Kidney (tissue), 14 donors: ENCODE measurements around the gene TPSG1. TPM values are rescaled to one million over a fixed set of nuclear protein-coding genes. Genes with fewer than 3 reads are reported as not detected.

Experiments
- DNase-seq, 5 donors: peaks; one replicate each; pipeline ENCODE4 v3.0.0-alpha.2; 2013 to 2020
- FAIRE-seq: peaks from 2 replicates; lab custom pipeline; 2012; peaks lifted over from hg19 to GRCh38; lab: Jason Lieb, UNC
- H3K27ac ChIP-seq, 2 donors: one replicate each; pipeline ENCODE4 v1.7.0; 2013; ENCODE audit warnings: low read depth in 2 of 2, low read length in 2 of 2, inconsistent platforms in 1 of 2
- H3K27me3 ChIP-seq: one replicate; pipeline ENCODE4 v1.7.1; 2013; ENCODE audit warnings: low read length, inconsistent platforms; ENCODE audit not compliant: control insufficient read depth, insufficient read depth
- H3K36me3 ChIP-seq, 3 donors: one replicate each; pipeline versions ENCODE4 v1.7.0 to v1.7.1; 2013; ENCODE audit warnings: low read length in 3 of 3, control low read depth in 1 of 3, inconsistent platforms in 1 of 3; ENCODE audit not compliant: insufficient read depth in 3 of 3, control insufficient read depth in 2 of 3
- H3K4me1 ChIP-seq, 3 donors: one replicate each; pipeline versions ENCODE4 v1.7.0 to v1.7.1; 2013; ENCODE audit warnings: low read length in 3 of 3, inconsistent platforms in 1 of 3, low read depth in 1 of 3; ENCODE audit not compliant: control insufficient read depth in 2 of 3, insufficient read depth in 2 of 3
- H3K4me3 ChIP-seq, 3 donors: one replicate each; pipeline versions ENCODE4 v1.7.0 to v1.8.1; 2013; ENCODE audit warnings: low read length in 3 of 3, control low read depth in 1 of 3, inconsistent platforms in 1 of 3
- H3K9ac ChIP-seq, 3 donors: one replicate each; pipeline versions ENCODE4 v1.7.0 to v1.7.1; 2013; ENCODE audit warnings: low read length in 3 of 3, control low read depth in 1 of 3, inconsistent platforms in 1 of 3
- H3K9me3 ChIP-seq, 3 donors: one replicate each; pipeline versions ENCODE4 v1.7.0 to v1.7.1; 2013; ENCODE audit warnings: low read length in 3 of 3, control low read depth in 1 of 3, inconsistent platforms in 1 of 3; ENCODE audit not compliant: control insufficient read depth in 2 of 3, insufficient read depth in 1 of 3
- CTCF ChIP-seq: IDR thresholded peaks from 3 replicates; pipeline ENCODE4 v1.5.1; 2012; ENCODE audit warnings: mild to moderate bottlenecking, moderate library complexity, borderline replicate concordance; ENCODE audit not compliant: insufficient read depth; ENCODE audit errors: extremely low read depth
- intact Hi-C: fragments of 100-400 bp; cut with DNase I; formaldehyde crosslinking; loops from one replicate; pipeline ENCODE4 v1.11.1; 2022
- polyA plus RNA-seq: library from polyadenylated mRNA; stranded (reverse); fragments of 350-450 nt; fragmentation: Illumina TruSeq; extraction: RNeasy Lipid Tissue Mini Kit (QIAGEN cat#74804); gene quantifications from one replicate; pipeline ENCODE4 v1.2.3, GENCODE V29; 2014; ENCODE audit warnings: low read depth, low replicate concordance; ENCODE audit not compliant: insufficient read depth
- total RNA-seq: library from RNA; stranded (reverse); fragmentation: NEBNext Ultra II Directional; extraction: Animal tissue kit (Norgen Biotek cat#: 25700); gene quantifications from one replicate; pipeline ENCODE4 v1.2.1, GENCODE V29; 2021
- donor health status: control.
- donor health status: control.
- donor health status: control.
- donor health status: control.
- donor health status: control.
- donor health status: DM: yes; HTN: yes; CAD: no.
- donor health status: Normal renal cell carcinoma (clear cell type).

Gene TPSG1
- total and polyA plus RNA-seq, 2 donors from 2014 or later = 0.86 to 3.4 TPM

- Histone ChIP-seq H3K9ac (no peak overlapping the region), H3K27me3 (no peaks in the 10 kb centered on the region), H3K9me3 (no peaks in the 10 kb centered on the region), H3K4me1 (peaks cover 0 to 30% (median 21%) of the 10 kb centered on the region in 3 donors), H3K36me3 (no peaks in the 10 kb centered on the region), H3K4me3 (peak overlapping the region in 2 of 3 donors; percentile 55 to 75), H3K27ac (peak overlapping the region; percentile 30 to 43)
- FAIRE-seq (no peak), DNase-seq (peak in 2 of 5 donors; percentile 16 to 47)
- TF ChIP-seq CTCF = no peak
- intact Hi-C loops = no loop called here
Observed at GRCh38 chr16:1184156-1184868, 40.8 kb downstream of the TPSG1 start.

GRCh38 chr16:1182950-1183907, 41.8 kb downstream of the TPSG1 start:
- Histone ChIP-seq H3K9ac (no peak overlapping the region), H3K4me1 (peaks cover 0 to 30% (median 21%) of the 10 kb centered on the region in 3 donors), H3K4me3 (no peak overlapping the region), H3K9me3 (no peaks in the 10 kb centered on the region), H3K27ac (peak overlapping the region; percentile 85 to 90), H3K27me3 (no peaks in the 10 kb centered on the region), H3K36me3 (no peaks in the 10 kb centered on the region)
- intact Hi-C loops = no loop called here
- DNase-seq (peak; percentile 92 to 94 (median 94)), FAIRE-seq (no peak)
- TF ChIP-seq CTCF = no peak

GRCh38 chr16:1182316-1182671, 42.8 kb downstream of the TPSG1 start:
- TF ChIP-seq CTCF = no peak
- no peaks in the 10 kb centered on the region for H3K36me3 ChIP-seq
- H3K27me3 ChIP-seq = no peaks in the 10 kb centered on the region
- H3K27ac ChIP-seq = peak overlapping the region; percentile 89 to 90
- peak; percentile 95 to 98 (median 95) for DNase-seq
- H3K4me1 ChIP-seq = peaks cover 0 to 30% (median 21%) of the 10 kb centered on the region in 3 donors
- intact Hi-C loops = no loop called here
- H3K9ac ChIP-seq = peak overlapping the region in 1 of 3 donors; percentile 44
- H3K4me3 ChIP-seq = peak overlapping the region in 1 of 3 donors; percentile 18
- no peak for FAIRE-seq
- no peaks in the 10 kb centered on the region for H3K9me3 ChIP-seq
